Activated CD8-positive, alpha-beta memory T cell treated with anti-CD3 and anti-CD28 coated beads, Interleukin-2, amount 10 ng/mL, durations not matched to agents 7 days and 5 days (primary cell): ENCODE results near the gene NKD1. TPM values are rescaled to one million over a fixed set of nuclear protein-coding genes. Genes with fewer than 3 reads are reported as not detected.

Source experiments
- ATAC-seq: fragments of 150-1000 bp; cut with Tn5 transposase; one replicate; pipeline ENCODE4 v1.10.0; 2021; ENCODE audit warnings: moderate library complexity
- CTCF ChIA-PET: fragments of 350-600 bp; sonication (Branson Sonifier 250); formaldehyde crosslinking; loops from one replicate; lab custom pipeline; 2021; ENCODE audit warnings: antibody characterized with exemption; lab: Charles Lee
- DNase-seq: peaks from one replicate; pipeline ENCODE4 v3.0.0-alpha.2; 2020
- H3K27ac Mint-ChIP-seq: one replicate; pipeline ENCODE4 v1.8.0; 2021; ENCODE audit warnings: mild to moderate bottlenecking, mixed read lengths
- H3K27me3 Mint-ChIP-seq: one replicate; pipeline ENCODE4 v1.8.0; 2021; ENCODE audit warnings: mixed read lengths
- H3K36me3 Mint-ChIP-seq: one replicate; pipeline ENCODE4 v1.8.0; 2021; ENCODE audit warnings: mild to moderate bottlenecking, mixed read lengths
- H3K4me1 Mint-ChIP-seq: one replicate; pipeline ENCODE4 v1.8.0; 2021; ENCODE audit warnings: mixed read lengths
- H3K4me3 Mint-ChIP-seq: one replicate; pipeline ENCODE4 v1.8.0; 2021; ENCODE audit warnings: mild to moderate bottlenecking, moderate library complexity, mixed read lengths
- H3K9me3 Mint-ChIP-seq: one replicate; pipeline ENCODE4 v1.8.0; 2022; ENCODE audit warnings: low read depth, mixed read lengths
- total RNA-seq, 2 experiments: library from RNA; stranded (reverse); gene quantifications; one replicate each; pipeline ENCODE4 v1.2.3, GENCODE V29; 2021

NKD1 gene
- total RNA-seq, 2 experiments from 2014 or later, result 0.33 to 2.1 TPM

GRCh38 chr16:50560903-50561863, 13.0 kb downstream of the NKD1 start:
- no peak for ATAC-seq
- CTCF ChIA-PET, result no interaction called here
- no peak for DNase-seq
- Mint-ChIP-seq H3K9me3 (no peaks in the 10 kb centered on the region), H3K27me3 (no peaks in the 10 kb centered on the region), H3K27ac (no peak overlapping the region), H3K4me3 (no peak overlapping the region), H3K36me3 (peaks cover 2% of the 10 kb centered on the region), H3K4me1 (no peaks in the 10 kb centered on the region)

DNA sequence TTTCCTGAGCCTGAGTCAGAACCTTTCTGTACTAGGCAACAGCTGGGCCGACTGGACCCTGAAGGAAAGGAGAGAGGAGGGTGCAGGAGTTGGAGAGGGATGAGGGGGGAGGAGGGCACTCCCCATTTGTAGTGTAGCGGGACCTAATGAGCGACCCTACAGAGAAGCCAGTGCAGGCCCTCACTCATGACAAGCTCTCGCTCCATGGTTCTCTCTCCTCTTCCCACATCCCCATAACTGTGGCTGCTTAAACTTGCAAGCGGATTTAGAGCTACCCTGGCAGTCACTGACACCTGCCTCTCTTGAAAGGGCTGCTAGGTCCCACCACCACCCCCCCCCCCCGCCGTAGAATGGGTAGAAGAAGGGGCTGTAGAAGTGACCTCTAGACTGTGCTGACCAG, 14.5 kb downstream of the NKD1 start:
- H3K36me3 Mint-ChIP-seq, result peaks cover 2% of the 10 kb centered on the region
- H3K27ac Mint-ChIP-seq, result no peak overlapping the region
- H3K27me3 Mint-ChIP-seq, result no peaks in the 10 kb centered on the region
- CTCF ChIA-PET, result no interaction called here
- DNase-seq, result no peak
- ATAC-seq, result no peak
- no peak overlapping the region for H3K4me3 Mint-ChIP-seq
- H3K4me1 Mint-ChIP-seq, result no peaks in the 10 kb centered on the region
- no peaks in the 10 kb centered on the region for H3K9me3 Mint-ChIP-seq

GRCh38 chr16:50563989-50564388, 15.8 kb downstream of the NKD1 start:
- Mint-ChIP-seq H3K4me1 (peaks cover 9% of the 10 kb centered on the region), H3K27ac (no peak overlapping the region), H3K36me3 (peaks cover 2% of the 10 kb centered on the region), H3K27me3 (no peaks in the 10 kb centered on the region), H3K4me3 (no peak overlapping the region), H3K9me3 (no peaks in the 10 kb centered on the region)
- ATAC-seq, result no peak
- DNase-seq, result no peak
- CTCF ChIA-PET, result interaction anchor here (1.0 kb wide), 1 partner anchor 13 kb away, joined by 5 read pairs; no protein-coding TSS in a partner anchor

GRCh38 chr16:50565428-50565827, 17.2 kb downstream of the NKD1 start:
- no peak overlapping the region for H3K27ac Mint-ChIP-seq
- DNase-seq (no peak), ATAC-seq (no peak)
- H3K4me3 Mint-ChIP-seq, result no peak overlapping the region
- peaks cover 9% of the 10 kb centered on the region for H3K4me1 Mint-ChIP-seq
- H3K36me3 Mint-ChIP-seq, result peaks cover 2% of the 10 kb centered on the region
- no peaks in the 10 kb centered on the region for H3K9me3 Mint-ChIP-seq
- CTCF ChIA-PET, result no interaction called here
- no peaks in the 10 kb centered on the region for H3K27me3 Mint-ChIP-seq

DNA sequence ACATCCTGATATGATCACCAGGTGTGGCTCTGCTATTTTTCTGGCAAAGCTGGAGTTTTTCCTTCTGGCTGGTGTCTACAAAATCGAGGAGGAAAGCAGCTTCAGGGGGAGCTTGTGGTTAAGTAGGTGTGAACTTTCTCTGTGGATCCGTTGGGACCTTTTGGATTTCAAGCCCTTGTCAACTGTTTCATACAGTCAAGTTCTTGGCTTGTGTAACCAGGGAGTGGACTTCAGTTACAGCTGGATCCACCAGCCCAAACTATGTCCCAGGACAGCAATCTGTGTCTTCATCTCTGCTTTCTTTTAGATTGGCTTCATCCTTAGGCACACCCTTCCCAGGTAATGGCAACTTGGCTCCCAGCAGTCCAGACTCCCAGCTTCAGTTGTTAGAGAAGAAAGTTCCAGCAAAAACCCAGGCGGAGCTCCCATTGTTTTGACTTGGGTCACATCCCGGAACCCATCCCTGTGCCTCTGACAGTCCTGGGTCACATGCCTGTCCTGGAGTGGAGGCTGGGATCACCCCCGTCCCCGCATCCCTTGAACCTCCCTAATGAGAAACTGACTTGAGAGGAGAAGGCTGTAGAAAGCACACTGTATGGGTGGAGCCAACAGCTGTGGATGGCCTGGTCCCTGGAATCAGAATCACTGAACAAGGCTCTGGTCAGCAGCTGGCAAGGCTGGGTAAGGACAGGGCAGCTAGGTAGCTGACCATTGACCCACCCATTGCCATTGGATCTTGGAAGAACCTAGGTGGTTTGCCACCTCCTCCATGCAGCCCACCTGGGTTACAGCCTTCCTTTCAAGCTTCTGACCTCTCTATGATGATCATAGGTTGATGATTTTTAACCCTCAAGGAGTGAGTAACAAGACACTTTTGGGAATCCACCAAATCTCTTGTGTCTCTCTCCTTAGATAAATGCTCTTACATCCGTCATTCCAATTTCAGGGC, 18.1 kb downstream of the NKD1 start:
- Mint-ChIP-seq H3K9me3 (no peaks in the 10 kb centered on the region), H3K4me1 (peaks cover 9% of the 10 kb centered on the region), H3K27me3 (no peaks in the 10 kb centered on the region), H3K4me3 (no peak overlapping the region), H3K36me3 (peaks cover 2% of the 10 kb centered on the region), H3K27ac (no peak overlapping the region)
- no peak for DNase-seq
- CTCF ChIA-PET, result interaction anchor here (1.2 kb wide), 1 partner anchor 99 kb away, joined by 3 read pairs; no protein-coding TSS in a partner anchor
- no peak for ATAC-seq

DNA sequence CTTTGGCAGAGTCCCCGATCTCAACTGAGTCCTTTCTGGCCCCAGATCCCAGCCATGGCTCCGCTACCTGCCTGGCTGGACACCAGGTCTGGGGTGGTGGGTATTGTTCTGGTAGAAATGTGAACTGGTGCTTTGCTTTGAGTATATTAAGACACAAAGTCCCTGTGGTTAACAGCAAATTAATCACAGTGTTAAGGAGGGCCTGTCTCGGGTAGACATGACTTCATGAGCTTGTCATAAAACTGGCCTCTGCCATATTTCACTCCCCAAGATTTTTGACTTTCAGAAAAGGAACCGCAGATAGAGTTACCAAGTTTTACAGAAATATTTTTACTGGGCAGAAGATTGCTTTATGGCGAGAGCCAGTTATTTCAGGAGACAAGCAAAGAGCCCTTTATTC, 19.5 kb downstream of the NKD1 start:
- no peaks in the 10 kb centered on the region for H3K36me3 Mint-ChIP-seq
- H3K4me1 Mint-ChIP-seq, result peaks cover 9% of the 10 kb centered on the region
- CTCF ChIA-PET, result no interaction called here
- H3K27me3 Mint-ChIP-seq, result no peaks in the 10 kb centered on the region
- H3K27ac Mint-ChIP-seq, result no peak overlapping the region
- H3K9me3 Mint-ChIP-seq, result no peaks in the 10 kb centered on the region
- DNase-seq (no peak), ATAC-seq (no peak)
- H3K4me3 Mint-ChIP-seq, result no peak overlapping the region

DNA sequence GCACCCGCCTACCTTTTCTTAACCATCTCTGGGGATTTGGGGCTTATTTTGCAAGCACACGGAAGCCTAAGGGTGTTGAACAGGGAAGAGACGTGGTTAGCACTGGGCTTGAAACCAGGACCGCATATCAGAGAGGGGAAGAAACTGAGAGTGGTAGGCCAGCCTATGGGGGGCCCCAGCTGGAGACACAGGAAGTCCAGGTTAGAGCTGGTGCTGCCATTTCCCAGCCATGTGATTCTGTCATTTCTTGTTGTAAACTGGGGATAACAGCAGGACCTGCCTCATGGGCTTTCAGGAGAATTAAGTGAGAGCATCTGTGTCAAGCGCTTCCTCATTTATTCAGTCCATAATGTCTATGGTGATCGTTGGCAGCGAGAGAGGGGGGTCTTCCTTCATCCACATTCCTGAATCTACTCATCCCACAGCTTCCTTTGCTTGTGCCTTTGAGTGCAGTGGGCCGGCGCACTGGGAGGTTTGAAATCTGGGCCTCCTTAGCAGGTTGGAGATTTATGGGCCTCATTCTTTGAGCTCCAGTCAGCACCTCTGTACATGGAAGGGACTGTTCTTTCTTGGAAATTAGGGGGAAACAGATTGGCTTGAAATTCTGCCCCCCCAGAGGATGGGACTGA, 20.1 kb downstream of the NKD1 start:
- H3K27me3 Mint-ChIP-seq, result no peaks in the 10 kb centered on the region
- no peak overlapping the region for H3K27ac Mint-ChIP-seq
- peaks cover 9% of the 10 kb centered on the region for H3K4me1 Mint-ChIP-seq
- CTCF ChIA-PET, result no interaction called here
- H3K9me3 Mint-ChIP-seq, result no peaks in the 10 kb centered on the region
- no peak for ATAC-seq
- DNase-seq, result no peak
- H3K4me3 Mint-ChIP-seq, result no peak overlapping the region
- H3K36me3 Mint-ChIP-seq, result no peaks in the 10 kb centered on the region

DNA sequence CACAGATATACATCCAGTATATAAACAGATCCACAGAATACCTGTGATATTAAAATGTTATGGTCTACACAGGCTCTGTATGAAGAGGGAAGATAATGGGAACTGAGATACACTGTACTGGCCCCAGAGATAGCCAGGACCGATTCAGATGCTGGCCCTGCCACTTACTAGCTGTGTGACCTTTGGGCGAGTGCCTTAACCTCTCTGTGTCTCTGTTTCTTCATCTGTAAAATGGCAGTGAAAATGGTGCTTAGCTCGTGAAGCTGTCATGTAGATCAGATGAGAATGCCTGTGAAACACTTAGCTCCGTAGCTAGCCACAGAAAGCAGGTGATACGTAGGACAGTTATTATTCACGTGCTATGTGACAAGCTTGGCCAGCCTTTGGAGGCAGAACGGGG, 22.2 kb downstream of the NKD1 start:
- CTCF ChIA-PET, result interaction anchor here (0.6 kb wide), 1 partner anchor 18 kb away, joined by 3 read pairs; no protein-coding TSS in a partner anchor
- ATAC-seq (no peak), DNase-seq (no peak)
- peaks cover 9% of the 10 kb centered on the region for H3K4me1 Mint-ChIP-seq
- H3K27ac Mint-ChIP-seq, result no peak overlapping the region
- H3K27me3 Mint-ChIP-seq, result no peaks in the 10 kb centered on the region
- no peaks in the 10 kb centered on the region for H3K36me3 Mint-ChIP-seq
- no peaks in the 10 kb centered on the region for H3K9me3 Mint-ChIP-seq
- no peak overlapping the region for H3K4me3 Mint-ChIP-seq

DNA sequence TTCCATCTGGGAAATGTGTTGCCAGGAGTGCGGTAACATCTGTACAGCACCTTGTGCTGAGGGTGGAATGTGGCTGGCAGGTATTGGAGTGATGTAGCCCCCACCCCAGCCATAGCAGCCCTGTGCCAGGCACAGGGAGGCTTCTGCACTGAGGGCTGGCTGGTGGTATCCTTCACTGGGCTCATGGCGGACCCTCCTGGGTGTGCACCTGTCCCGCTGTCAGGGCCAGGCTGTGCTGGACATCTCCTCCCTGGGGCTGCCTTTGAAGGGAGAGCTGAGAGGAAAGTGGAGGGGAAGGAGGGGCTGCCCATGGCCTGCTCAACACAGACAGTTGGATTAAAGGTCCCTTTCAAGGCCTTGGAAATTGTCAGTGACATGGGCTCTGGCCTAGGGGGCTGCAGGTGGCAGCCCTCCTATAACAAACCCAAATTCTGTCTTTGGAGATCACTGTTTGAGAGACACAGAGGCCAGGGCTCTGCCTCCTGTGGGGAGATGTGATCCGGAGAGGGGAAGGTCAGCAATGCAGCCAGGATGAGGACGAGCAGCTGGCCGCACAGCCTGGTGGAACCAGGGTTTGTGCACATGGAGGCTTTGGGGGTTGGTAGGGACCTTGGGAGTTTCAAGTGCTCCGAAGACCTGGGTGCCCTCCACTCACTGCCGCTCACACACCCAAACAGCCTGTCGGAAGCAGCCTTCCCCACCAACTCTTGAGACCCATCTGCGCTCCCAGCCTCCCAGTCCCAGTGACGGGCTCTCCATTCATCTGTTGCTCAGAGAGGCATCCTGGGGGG, 22.8 kb downstream of the NKD1 start:
- Mint-ChIP-seq H3K4me1 (peaks cover 9% of the 10 kb centered on the region), H3K4me3 (no peak overlapping the region), H3K27ac (no peak overlapping the region), H3K9me3 (no peaks in the 10 kb centered on the region), H3K36me3 (no peaks in the 10 kb centered on the region), H3K27me3 (no peaks in the 10 kb centered on the region)
- CTCF ChIA-PET, result interaction anchor here (1.6 kb wide), 1 partner anchor 235 kb away, joined by 5 read pairs; no protein-coding TSS in a partner anchor
- ATAC-seq, result no peak
- DNase-seq, result no peak

- Mint-ChIP-seq H3K9me3 (no peaks in the 10 kb centered on the region), H3K27me3 (no peaks in the 10 kb centered on the region), H3K36me3 (no peaks in the 10 kb centered on the region), H3K4me3 (no peak overlapping the region), H3K4me1 (peaks cover 9% of the 10 kb centered on the region), H3K27ac (no peak overlapping the region)
- CTCF ChIA-PET, result interaction anchor here (1.6 kb wide), 1 partner anchor 235 kb away, joined by 5 read pairs; no protein-coding TSS in a partner anchor
- DNase-seq (no peak), ATAC-seq (no peak)
Measured at GRCh38 chr16:50571786-50572185, 23.6 kb downstream of the NKD1 start.

DNA sequence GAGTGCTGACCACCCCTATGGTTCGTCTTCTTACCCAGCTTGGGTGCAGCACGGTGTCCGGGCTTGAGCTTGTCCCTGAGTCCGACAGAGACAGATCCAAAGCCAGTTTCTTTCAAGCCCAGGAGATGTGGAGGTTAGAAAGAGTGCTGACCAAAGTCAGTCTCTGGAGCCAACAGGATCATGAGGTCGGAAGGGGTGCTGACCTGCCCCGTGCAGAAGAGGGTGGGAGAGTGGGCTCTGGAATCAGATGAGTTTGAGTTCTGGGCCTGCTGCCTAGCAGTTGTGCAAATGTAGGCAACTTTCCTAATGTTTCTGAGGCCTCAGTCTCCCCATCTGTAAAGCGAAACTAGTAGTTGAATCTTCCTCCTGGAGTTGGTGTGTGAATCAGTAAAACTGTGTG, 24.5 kb downstream of the NKD1 start:
- CTCF ChIA-PET, result interaction anchor here (1.6 kb wide), 1 partner anchor 234 kb away, joined by 5 read pairs; no protein-coding TSS in a partner anchor
- no peaks in the 10 kb centered on the region for H3K27me3 Mint-ChIP-seq
- no peaks in the 10 kb centered on the region for H3K9me3 Mint-ChIP-seq
- no peaks in the 10 kb centered on the region for H3K36me3 Mint-ChIP-seq
- peaks cover 9% of the 10 kb centered on the region for H3K4me1 Mint-ChIP-seq
- no peak for DNase-seq
- ATAC-seq, result no peak
- no peak overlapping the region for H3K27ac Mint-ChIP-seq
- H3K4me3 Mint-ChIP-seq, result no peak overlapping the region

DNA sequence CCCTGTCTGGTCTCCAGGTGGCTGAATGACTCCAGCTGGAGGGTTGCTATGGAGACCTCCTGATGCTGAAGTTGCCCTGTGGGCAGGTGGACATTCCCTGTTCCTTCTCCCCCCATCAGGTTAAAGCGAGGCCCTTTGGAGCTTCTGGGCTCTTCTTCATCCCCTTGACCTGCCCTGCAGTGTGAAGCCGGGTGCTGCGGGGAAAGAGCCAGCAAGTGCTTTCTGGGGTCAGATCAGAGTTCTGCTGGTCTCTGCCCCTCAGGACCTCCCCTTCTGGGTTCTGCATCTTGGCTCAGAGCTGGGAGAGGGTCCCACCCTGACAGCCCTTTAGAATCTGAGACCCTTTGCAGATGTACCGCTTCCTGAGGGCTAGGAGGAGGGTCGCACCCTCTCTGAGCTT, 25.1 kb downstream of the NKD1 start:
- H3K9me3 Mint-ChIP-seq, result no peaks in the 10 kb centered on the region
- no peak overlapping the region for H3K4me3 Mint-ChIP-seq
- DNase-seq (no peak), ATAC-seq (no peak)
- H3K4me1 Mint-ChIP-seq, result peaks cover 6% of the 10 kb centered on the region
- H3K27me3 Mint-ChIP-seq, result no peaks in the 10 kb centered on the region
- H3K36me3 Mint-ChIP-seq, result no peaks in the 10 kb centered on the region
- CTCF ChIA-PET, result no interaction called here
- H3K27ac Mint-ChIP-seq, result no peak overlapping the region
